ENCODE measurements around the gene ENOX1. TPM values are rescaled to one million over a fixed set of nuclear protein-coding genes. Genes with fewer than 3 reads are reported as not detected.
A peak's percentile ranks its signal among the peaks of the same experiment; 100 is the strongest.

Gene ENOX1
- total and polyA plus RNA-seq, 7 donors = 0.34 to 7.1 (median 1.1) TPM

DNA sequence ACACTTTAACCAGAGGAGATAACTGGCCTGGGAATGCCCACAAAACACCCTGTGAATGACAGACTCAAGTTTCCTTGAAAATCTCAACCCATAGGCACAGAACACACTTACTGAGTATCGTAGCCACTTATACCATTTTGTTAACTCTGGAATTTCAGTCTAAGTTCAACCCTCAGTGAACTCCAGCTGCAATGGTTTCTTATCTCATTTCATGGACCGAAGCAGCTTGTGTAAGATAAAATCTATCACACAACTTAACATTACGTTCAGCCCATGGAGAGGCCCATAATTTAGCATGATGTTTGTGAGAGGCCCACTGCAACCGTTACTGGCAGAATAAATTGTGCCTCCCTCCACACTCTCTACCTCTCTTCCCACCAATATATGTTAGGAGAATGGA, 440.3 kb downstream of the ENOX1 start:
- WGBS, 3 donors = 89 to 96% (median 94%) methylated on average over 4 of the region's 4 CpGs
- Histone ChIP-seq H3K27me3 (ENCODE audit: insufficient read depth in 3 of 3, low read length in 2 of 3) (no peaks in the 10 kb centered on the region), H3K27ac (no peak overlapping the region), H3K4me3 (no peak overlapping the region), H3K9me3 (no peaks in the 10 kb centered on the region), H3K36me3 (ENCODE audit: insufficient read depth in 1 of 2, low read depth in 1 of 2) (peaks cover 0 to 4% of the 10 kb centered on the region in 2 donors), H3K4me1 (peaks cover 4% of the 10 kb centered on the region)
- intact Hi-C loops (cut with DNase I) = no loop called here
- TF ChIP-seq, protein P1, sequence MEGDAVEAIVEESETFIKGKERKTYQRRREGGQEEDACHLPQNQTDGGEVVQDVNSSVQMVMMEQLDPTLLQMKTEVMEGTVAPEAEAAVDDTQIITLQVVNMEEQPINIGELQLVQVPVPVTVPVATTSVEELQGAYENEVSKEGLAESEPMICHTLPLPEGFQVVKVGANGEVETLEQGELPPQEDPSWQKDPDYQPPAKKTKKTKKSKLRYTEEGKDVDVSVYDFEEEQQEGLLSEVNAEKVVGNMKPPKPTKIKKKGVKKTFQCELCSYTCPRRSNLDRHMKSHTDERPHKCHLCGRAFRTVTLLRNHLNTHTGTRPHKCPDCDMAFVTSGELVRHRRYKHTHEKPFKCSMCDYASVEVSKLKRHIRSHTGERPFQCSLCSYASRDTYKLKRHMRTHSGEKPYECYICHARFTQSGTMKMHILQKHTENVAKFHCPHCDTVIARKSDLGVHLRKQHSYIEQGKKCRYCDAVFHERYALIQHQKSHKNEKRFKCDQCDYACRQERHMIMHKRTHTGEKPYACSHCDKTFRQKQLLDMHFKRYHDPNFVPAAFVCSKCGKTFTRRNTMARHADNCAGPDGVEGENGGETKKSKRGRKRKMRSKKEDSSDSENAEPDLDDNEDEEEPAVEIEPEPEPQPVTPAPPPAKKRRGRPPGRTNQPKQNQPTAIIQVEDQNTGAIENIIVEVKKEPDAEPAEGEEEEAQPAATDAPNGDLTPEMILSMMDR (IDR thresholded peaks at IDR 0.05) = no peak
- ATAC-seq (no peak), DNase-seq (no peak)

DNA sequence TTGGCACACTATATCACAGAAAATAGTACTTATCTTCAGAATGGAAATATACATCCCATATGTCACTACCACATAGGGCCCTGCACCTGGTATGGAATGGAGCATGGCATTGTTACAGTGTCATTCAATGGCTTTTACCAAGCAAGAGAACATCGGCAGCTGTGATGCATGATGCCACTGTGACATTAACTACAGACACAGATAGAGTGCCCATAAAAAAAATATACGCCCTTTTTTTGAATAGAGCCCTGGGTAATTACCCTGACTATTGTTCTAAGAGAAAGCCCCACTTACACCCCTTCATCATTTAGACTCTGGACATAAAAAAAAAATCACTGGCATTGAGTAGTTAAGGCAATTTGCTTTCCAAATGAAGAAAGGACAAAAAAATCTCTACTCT, 443.1 kb downstream of the ENOX1 start:
- DNase-seq = no peak
- TF ChIP-seq, protein P1 (IDR thresholded peaks at IDR 0.05) = no peak
- 93 to 99% (median 96%) methylated on average over 2 of the region's 2 CpGs for WGBS, 3 donors
- Histone ChIP-seq H3K27me3 (ENCODE audit: insufficient read depth in 3 of 3, low read length in 2 of 3) (no peaks in the 10 kb centered on the region), H3K4me3 (no peak overlapping the region), H3K4me1 (peaks cover 11% of the 10 kb centered on the region), H3K36me3 (ENCODE audit: insufficient read depth in 1 of 2, low read depth in 1 of 2) (peaks cover 0 to 4% of the 10 kb centered on the region in 2 donors), H3K9me3 (no peaks in the 10 kb centered on the region), H3K27ac (no peak overlapping the region)
- ATAC-seq = no peak
- intact Hi-C loops (cut with DNase I) = no loop called here

DNA sequence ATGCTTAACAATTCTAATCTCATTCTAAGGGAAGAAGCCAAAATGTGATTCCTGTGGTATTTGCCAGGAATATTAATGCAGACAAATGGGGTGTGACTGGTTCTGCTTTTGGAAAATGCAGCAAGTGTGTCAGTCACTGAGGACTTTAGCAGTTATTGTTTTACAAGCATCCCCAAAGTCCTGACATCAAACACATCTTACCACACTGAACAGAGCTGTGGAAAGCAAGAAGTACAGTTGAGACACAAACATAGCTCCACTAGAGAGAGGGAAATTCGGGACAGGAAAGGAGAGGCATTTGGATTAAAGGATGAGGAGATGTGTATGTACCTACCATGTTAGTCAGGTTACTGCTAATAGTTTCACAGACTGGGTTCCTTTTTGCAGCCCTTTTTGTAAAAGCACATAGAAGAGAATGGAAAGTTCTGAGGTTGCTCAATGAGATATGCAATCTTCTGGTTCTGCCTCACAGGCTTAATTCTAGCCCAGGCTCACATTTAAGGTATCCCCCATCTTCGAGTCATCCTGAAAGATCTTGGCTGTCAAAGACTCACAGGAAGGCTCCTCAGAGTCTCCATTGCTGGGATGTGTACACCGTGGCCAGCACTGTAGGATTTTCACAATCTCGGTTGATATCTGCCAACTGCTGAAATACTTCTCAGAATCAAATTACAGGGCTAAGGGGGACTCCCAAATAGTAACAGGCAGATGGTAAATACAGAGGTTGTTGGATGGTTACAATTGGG, 446.8 kb downstream of the ENOX1 start:
- ATAC-seq = peak; percentile 75 to 92 (median 86)
- no peak for DNase-seq
- Histone ChIP-seq H3K27ac (peak overlapping the region; percentile 65), H3K9me3 (no peaks in the 10 kb centered on the region), H3K4me1 (peaks cover 11% of the 10 kb centered on the region), H3K27me3 (ENCODE audit: insufficient read depth in 3 of 3, low read length in 2 of 3) (no peaks in the 10 kb centered on the region), H3K4me3 (no peak overlapping the region), H3K36me3 (ENCODE audit: insufficient read depth in 1 of 2, low read depth in 1 of 2) (peaks cover 0 to 4% of the 10 kb centered on the region in 2 donors)
- WGBS, 3 donors = 40 to 50% (median 45%) methylated on average over 4 of the region's 4 CpGs
- intact Hi-C loops (cut with DNase I) = no loop called here
- TF ChIP-seq, protein P1 (IDR thresholded peaks at IDR 0.05) = no peak

DNA sequence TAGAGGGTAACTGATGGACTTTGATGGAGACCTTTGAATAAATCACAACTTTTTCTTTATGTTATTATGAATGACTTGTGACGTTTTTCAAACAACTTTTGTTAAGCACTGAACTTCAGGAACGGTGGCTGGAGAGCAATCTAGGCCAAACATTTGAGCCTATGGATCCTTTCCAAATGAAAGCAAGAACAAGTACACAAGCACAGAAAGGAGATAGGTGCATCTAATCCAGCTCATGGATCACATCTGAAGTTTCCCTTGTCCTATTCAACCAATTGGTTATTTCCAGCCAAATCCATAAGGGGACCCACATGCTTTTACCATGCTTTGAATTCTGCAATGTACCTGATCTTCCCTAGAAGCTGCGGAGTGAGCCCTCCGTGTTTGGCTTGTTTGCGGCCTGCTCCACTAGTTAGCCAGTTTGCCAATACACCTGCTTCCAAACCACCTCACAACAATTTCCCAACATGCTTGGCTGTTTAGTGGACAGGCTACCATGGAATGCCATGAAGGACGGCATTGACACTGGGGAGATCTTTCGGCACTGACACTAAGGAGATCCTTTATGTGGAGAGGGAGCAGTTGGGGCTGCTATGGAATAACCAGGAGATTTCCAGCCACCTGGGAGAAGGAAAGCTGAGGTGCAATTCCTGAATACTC, 447.5 kb downstream of the ENOX1 start:
- H3K4me3 ChIP-seq = no peak overlapping the region
- H3K27ac ChIP-seq = peak overlapping the region; percentile 65
- ATAC-seq (peak; percentile 70 to 83 (median 71)), DNase-seq (no peak)
- H3K27me3 ChIP-seq (ENCODE audit: insufficient read depth in 3 of 3, low read length in 2 of 3) = no peaks in the 10 kb centered on the region
- H3K9me3 ChIP-seq = no peaks in the 10 kb centered on the region
- peaks cover 0 to 3% of the 10 kb centered on the region in 2 donors for H3K36me3 ChIP-seq (ENCODE audit: insufficient read depth in 1 of 2, low read depth in 1 of 2)
- 21 to 41% (median 27%) methylated on average over 7 of the region's 7 CpGs for WGBS, 3 donors
- peaks cover 11% of the 10 kb centered on the region for H3K4me1 ChIP-seq
- TF ChIP-seq, protein P1 (IDR thresholded peaks at IDR 0.05) = no peak
- intact Hi-C loops (cut with DNase I) = no loop called here
